NCI-H146 treated with DMSO at 0.1 percent for 48 hours (cell line): Measurements from ENCODE around the gene MBP.

Experiments
- DNase-seq: peaks from one replicate; lab custom pipeline; 2025; ENCODE audit not compliant: unreplicated experiment; lab: John Stamatoyannopoulos, UW

Gene MBP

DNA sequence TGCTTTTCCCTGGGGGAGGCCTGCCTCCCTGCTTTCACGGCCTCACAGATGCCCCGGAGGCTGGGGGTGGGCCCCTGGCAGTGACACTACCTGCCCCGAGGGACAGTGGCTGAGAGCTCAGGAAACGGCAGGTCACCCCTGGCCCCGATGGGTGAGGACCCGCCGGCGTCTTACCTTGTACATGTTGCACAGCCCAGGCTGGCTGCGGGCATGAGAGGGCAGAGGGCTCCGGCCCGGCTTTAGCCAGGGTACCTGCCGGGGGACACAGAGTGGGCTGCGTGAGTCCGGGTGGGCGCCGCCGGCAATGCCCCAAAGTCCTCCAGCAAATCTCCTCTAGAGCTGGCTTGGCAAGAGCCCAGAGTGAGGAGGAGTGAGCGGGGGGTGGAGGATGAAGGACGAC is 122.9 kb downstream of the MBP start:
- DNase-seq: no peak

DNA sequence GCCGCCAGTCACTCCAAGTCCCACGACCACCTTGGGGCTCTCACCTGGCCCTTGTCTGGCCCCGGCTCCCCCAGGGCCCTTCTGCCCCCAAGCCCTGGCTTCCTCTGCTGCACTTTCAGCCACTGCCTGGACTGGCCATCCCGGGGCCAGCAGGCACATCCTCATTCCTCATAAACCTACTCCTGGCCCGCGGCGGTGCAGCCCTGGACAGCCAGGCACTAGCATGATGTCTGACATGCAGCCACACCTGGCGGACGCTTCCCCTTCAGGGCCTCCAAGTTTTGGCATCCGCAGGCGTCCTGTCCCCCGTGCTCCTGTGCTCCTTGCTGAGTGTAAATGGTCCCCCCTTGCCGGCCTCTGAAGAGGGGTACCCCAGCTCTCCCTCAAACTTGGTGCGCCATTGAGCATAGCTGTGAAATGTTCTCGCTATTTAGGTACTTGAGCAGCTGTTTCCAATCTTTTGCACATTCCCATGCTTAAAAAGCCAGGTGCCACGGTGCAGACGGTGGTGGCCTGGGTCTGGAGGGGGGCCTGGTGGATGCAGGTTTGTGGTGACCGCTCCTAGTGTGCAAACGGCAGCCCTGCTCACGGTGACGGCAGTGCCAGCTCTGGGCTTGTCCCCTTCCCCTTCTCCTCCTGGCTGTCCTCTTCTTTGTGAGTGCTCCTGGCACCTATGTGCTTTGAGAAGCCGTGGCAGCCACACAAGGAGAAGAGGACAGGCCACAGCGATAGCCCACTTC is 123.8 kb downstream of the MBP start:
- no peak for DNase-seq

DNA sequence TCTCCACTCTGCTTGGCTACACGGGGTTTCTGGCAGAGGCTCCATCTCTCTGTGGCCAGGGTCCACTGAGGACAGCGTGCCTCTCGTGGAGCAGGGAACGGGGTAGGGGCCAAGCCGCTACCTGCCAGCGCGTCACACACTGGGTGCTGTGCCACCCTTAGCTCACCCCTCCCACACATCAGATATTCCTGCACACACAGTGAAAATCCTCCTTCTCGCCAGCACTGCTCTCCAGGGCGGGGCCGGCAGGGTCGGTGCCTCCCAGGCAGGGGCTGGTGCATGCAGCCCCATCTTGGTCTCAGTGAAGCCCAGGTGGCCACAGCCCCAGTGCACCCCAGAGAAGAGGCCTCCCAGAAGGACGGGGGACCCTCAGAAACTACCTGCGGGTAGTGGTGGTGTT is 124.6 kb downstream of the MBP start:
- no peak for DNase-seq

DNA sequence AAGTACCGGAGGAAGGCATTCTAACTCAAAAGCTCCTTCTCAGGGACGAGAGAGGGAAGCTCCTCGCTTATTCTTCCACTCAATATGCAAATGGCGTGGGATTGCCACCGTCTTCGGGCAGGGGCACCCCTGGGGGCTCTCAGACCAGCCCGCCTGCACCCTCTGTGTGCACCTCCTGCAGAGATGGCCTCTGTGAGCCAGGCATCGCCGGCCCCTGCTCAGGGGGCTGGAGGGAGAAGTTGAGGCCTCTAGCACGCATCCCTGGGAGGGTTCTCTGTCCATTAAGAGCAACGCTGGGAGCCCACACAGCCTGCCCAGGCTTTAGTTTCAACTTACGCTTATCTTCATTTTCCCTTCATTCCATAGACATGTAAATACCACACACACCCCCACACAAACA is 125.3 kb downstream of the MBP start:
- no peak for DNase-seq

DNA sequence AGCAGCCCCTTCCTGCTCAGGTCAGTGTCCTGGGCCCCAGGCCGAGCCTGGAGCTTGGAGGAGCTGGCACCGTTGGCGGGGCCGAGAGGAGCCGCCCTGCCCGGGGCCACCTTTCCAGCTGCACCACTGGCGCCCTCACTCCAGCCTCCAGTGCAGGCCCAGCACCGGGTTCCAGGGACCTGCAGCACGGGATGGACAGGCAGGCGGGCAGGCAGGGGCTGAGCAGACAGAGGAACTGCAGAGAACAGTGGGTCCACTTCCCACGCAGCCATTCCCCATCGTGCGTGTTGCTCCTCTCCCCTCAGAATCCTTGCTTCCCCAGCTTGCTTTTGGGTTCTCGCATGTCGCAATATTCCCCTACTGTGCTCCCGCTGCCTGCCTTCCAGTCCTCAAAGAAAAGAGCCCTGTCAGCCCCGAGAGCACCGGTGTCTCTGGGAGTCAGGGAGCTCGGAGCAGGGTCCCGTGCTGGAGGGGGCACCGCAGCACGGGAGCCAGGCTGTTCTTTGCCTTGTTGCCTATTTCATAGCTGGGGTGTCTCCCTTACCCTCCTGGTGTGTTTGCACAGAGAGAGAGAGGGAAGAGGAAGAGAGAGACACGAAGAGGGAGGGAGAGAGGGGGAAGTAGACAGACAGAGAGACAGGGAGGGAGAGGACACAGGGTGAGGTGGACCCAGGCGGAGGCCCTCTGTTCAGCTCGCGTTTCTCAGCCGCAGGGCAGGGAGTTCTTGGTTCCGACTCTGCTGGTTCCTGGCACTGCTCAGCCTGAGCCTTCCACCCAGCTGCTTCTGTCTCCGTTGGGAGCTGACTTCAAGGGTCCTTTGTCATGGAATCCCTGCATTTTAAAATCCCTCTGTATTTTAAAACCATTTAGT is 126.0 kb downstream of the MBP start:
- no peak for DNase-seq

DNA sequence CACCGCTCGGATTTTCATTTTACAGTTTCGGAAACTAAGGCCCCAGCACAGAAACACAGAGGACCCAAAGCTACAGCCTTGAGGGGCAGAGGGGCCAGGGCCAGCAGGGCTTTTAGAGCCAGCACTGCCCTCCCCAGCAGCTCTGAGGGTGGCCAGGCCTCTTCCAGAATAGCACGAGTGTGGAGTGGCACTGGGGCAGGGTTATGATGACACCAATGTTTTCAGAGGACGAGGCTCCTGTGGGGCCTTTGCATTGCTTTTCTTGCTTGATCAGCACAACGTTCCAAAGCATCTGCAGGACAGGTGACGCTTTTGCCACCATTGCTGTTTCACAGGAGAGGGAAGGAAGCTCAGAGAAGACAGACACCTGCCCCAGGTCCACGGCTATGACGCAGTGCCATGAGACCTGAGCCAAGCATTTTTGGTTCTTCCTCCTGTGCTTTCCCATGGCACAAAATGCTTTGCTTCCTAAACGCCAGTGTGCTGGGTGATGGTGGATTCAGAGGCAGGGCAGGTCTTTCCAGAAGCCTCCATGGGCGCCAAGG is 126.9 kb downstream of the MBP start:
- no peak for DNase-seq

DNA sequence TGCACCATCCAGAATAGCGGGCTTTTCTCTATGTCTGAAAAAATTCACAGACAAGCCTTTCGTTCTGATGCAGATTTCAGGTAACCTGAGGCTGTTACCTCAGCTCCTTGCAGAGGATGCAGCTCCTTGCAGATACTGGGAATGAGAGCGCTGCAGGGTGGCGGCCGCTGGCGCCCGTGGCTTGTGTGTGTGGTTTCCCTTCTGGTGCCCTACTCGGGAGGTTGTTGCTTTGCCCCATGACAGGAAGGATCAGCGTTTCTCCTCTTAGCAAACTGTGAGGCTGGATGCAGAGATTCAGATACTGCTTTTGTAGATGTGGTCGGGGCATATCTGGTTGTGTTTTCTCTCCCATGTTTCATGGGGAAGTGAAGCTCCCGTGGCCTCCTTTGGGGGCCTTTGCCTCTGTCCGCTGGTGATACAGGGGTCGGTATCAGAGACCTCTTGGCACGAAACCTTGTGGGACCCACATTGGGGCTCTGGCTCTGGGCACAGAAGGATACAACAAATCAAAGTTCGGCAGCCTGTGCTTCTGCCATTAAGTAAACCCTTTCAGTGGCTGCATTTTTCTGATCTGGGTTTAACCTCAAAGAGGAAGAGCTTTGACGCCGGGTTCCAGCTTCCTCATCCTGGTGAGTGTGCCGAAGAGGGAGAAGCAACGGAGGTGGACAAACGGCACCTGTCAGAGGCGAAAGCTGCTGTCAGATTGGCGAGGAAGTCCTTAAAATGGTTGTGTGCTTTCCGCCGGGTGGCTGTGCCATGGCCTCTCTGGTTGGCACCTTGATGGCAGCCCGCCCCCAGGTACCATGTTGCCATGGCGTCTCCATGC is 127.8 kb downstream of the MBP start:
- no peak for DNase-seq

DNA sequence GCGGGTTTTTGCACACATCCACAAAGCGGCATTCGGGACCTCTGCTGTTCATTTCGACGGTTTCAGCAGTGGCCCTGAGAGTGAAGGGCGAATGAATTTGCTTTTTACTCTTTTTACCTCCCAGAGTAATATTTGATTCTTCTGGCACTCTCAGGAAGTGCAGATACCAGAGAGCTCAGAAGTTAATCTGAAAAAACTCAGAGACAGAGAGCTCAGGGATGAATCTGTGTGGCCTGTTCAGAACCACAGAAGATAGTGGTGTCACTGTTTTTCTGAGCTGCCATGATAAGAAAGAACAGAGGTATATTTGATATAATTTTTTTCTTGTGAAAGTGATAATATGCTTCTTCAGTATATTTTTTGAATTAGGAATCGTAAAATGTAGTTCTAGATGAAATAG is 129.3 kb downstream of the MBP start:
- no peak for DNase-seq

DNA sequence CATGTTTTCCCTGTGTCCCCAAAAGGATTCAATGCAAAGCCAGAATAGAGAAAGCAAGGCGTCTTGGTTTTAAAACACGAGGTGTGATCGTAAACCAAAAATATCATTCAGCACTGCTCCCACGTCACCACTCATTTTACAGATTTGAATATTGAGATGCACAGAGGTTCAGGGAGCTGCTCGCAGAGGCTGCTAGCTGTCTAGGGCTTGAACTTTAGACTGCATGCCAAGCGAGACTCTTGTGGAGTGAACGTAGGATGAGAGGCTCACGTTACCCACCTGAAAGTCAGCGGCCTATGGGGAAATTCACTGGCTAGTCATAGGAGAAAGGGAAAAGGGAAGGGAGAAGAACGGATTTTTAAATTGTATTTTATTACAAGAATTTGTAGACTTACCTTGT is 130.1 kb downstream of the MBP start:
- no peak for DNase-seq

DNA sequence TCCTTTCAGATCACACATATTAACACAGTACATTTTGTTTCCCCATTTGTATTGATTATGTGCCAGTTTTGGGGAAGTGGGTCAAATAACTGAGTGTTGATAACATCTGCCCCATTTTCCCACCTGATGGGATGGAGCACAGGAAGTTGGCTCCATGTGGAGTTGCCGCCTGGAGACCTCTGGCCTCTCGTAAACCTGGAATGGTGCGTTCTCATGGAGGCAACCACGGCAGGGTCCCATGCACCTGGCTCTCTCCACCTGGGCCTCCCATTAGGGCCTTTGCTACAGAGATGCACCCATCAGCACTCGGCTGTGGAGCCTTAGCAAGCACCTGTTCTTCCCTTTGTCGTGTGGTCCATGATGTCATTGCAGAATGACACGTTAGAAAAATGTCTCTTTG is 130.6 kb downstream of the MBP start:
- peak; percentile 91 for DNase-seq

DNA sequence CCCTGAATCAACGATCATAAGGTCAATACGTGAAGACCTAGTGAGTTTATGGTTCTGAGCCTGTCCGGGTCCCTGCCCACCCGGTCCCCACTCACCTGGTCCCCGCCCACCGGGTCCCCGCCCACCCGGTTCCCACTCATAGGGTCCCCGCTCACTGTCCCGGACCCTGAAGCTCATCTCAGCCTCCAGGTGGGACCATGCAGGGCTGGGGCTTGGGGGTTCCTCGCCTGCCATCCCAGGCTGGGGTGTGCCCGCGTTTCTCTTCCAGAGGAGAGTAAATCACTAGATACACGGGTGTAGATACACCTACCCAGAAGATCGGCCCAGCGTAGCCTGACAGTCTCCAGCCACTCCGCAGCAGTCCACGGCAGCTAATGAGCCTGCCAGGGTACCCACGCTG is 131.5 kb downstream of the MBP start:
- DNase-seq: no peak

DNA sequence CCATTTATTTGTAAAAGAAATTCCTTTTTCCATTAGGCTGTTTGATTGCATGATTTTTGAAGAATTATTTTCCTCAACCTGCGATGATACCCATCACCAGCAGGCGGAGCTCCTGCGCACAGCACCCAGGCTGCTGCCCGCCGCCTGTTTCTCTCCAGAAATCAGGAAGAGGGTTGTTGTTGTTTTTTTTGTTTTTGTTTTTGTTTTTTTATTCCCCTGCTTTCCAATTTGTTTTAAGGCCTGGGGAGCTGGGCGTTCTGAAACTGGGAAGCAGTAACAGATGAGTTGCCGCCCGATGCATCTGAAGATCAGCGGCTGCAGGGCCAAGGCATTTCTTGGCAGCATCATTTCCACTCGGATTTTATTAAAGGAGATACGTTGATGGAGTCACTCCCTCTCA is 132.1 kb downstream of the MBP start:
- DNase-seq: no peak

DNA sequence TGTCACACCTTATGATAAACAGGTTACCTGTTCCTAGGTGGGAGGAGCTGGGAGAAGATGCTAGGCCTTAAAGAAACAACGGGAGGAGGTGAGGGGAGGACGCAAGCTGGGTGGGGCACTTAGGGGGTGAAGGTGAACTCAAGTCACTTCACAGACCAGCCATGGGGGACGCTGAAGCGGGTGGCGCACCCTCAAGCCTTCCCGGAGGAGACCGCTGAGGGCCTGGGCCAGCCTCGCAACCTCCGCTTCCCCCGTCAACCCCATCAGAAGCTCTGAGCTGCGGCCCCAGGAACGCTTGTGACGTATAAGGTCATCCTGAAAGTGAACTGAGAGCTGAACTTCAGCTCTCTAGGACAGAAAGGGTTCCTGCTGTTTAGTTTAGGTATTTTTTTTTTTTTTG is 133.5 kb downstream of the MBP start:
- DNase-seq: no peak

DNA sequence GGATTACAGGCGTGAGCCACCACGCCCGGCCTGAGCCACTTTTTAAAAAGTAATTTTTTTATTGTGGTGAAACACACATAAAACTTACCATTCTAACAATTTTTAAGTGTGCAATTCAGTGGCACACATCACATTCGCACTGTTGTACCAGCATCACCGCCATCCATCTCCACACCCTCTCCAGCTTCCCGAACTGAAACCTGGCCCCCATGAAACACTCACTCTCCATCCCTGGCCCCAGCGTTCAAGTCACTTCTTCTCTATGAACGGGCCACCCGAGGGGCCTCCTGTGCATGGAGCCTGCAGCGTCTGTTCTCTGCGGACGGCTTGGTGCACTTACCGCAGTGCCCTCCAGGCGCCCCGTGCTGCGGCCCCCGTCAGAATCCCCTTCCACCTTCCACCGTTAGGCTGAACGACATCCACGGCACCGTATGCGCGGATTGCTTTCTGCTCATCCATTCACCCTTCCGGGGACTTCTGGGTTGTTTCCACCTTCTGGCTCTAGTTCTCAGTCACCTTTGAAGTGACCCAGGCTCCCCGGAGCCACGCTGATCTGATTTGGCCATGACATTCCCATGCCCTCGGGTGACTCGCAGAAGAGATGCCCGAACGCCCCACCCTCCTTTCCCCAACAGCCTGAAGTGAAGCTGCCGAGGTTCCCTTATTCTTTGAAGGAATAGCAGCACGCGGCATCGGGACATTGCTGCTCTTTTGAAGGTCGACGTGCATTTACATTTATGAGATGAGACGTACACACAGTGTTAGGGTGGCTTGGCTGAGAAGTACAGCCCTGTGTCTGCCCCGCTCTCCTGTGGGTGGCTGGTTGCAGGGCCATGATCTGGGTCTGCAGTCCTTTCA is 134.4 kb downstream of the MBP start:
- DNase-seq: no peak

DNA sequence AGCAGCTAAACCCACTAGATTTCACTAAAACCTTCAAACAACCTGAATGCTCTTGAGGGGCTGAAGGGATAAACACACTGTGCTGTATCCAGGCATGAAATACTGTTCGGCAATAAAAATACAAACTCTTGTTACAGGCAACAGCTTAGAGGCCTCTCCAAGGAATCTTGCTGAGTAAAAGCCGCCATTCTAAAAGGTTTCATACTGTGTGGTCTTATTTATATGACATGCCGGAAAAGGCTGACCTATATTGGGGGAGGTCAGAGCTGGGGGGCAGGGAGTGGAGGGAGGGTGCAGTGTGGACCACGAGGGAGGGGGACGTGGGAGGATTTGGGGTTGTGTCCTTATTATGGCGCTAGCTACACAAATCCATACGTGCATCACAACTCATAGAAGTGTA is 136.2 kb downstream of the MBP start:
- no peak for DNase-seq

DNA sequence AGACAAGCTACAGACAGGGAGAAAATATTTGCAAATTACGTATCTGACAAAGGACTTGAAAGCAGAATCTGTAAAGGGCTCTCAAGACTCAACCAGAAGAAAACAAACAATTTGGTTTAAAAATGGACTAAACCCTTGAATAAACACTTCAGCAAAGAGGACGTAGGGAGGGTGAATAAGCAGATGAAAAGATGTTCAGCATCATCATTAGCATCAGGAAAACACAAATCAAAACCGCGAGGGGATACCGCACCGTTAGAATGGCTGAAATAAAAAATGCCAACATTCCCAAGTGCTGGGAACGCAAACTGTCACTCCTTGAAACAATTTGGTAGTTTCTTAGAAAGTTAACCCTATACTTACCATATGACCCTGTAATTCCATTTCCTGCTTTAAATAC is 136.7 kb downstream of the MBP start:
- no peak for DNase-seq

DNA sequence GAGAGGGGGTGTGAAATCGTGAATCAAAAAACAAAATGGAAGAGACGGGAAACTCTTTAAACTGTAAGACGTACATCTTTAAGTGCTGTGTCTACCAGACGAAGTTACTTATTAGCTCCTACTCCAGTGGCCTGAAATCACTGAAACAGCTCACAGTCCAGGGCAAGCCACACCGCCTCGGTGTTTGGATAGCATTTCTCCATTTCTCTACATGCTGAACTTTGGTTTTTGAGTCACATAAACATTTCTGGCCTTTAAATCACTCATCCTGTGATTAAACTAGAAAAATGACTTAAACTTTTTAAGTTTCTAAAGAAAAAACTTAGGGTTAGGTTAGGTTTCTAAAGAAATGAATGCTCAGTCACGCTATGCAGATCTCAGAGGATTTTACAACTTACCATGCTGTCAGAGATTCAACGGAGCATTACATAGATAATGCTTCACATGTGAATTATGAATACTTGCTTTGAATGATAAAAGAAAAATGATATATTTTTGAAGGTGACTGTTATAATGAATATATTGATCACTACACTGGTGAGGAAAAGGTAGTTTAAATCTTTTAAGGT is 138.4 kb downstream of the MBP start:
- DNase-seq: no peak

DNA sequence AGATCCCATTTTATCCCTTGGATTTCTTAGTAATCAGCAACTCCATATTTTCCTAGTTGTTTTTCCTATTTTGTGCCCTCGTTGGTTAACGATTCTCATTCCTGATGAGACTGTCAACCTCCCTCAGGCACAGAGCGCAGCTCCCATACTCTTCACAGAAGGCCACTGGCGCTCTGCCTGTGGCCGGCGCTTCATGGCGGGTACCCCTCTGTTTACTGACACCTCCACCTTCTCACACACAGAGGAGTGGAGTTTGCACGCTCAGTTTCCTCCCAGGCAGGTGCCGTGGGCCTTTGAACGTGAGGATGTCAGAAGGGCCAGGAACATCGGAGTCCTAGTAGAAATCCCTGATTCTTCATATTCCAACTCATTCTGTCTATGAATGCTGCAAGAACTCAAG is 139.0 kb downstream of the MBP start:
- DNase-seq: no peak

DNA sequence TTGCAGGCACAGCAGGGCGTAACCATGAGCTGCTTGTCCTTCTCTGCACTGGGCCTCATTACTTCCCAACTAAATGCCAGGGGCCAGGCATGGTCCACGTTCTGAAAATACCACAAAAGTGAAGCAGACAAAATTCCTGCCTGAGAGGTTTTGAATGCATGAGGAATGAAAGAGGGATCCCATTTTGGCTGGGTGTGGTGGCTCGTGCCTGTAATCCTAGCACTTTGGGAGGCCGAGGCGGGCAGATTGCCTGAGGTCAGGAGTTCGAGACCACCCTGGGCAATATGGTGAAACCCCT is 139.5 kb downstream of the MBP start:
- no peak for DNase-seq
